HAP-1 (cell line): ENCODE results near the gene ASIP.
"Not testable (repeated sequence)": the region's sequence is repeated elsewhere in the genome, so short reads cannot be mapped to it uniquely, and the experiment has no call there.

Experiments
- DNase-seq, 2 experiments: peaks; one replicate each; pipeline ENCODE4 v3.0.0-alpha.2; 2016 to 2020; ENCODE audit warnings: low spot score in 2 of 2
- H3K27me3 ChIP-seq: fragments of 250-450 bp; sonication (Bioruptor Pico); 2 replicates; pipeline ENCODE4 v1.5.1; 2020; ENCODE audit warnings: low read depth, mild to moderate bottlenecking, moderate library complexity
- H3K36me3 ChIP-seq: fragments of 250-450 bp; sonication (Bioruptor Pico); replicated peaks from 2 replicates; pipeline ENCODE4 v1.5.1; 2020; ENCODE audit warnings: mild to moderate bottlenecking
- H3K4me1 ChIP-seq: fragments of 250-450 bp; sonication (Bioruptor Pico); 2 replicates; pipeline ENCODE4 v1.5.1; 2020; ENCODE audit warnings: mild to moderate bottlenecking
- H3K4me3 ChIP-seq: fragments of 250-450 bp; sonication (Bioruptor Pico); 2 replicates; pipeline ENCODE4 v1.5.1; 2020; ENCODE audit warnings: mild to moderate bottlenecking, moderate library complexity
- H3K9me3 ChIP-seq: fragments of 250-450 bp; sonication (Bioruptor Pico); 2 replicates; pipeline ENCODE4 v1.5.1; 2020; ENCODE audit warnings: mild to moderate bottlenecking, moderate library complexity
- in situ Hi-C: fragments of 300-500 bp; cut with MboI; formaldehyde crosslinking; loops from 3 replicates; pipeline ENCODE4 v1.14.3; 2020; ENCODE audit warnings: low sequenced_read_pairs, inconsistent platforms, mixed read lengths

The ASIP gene

DNA sequence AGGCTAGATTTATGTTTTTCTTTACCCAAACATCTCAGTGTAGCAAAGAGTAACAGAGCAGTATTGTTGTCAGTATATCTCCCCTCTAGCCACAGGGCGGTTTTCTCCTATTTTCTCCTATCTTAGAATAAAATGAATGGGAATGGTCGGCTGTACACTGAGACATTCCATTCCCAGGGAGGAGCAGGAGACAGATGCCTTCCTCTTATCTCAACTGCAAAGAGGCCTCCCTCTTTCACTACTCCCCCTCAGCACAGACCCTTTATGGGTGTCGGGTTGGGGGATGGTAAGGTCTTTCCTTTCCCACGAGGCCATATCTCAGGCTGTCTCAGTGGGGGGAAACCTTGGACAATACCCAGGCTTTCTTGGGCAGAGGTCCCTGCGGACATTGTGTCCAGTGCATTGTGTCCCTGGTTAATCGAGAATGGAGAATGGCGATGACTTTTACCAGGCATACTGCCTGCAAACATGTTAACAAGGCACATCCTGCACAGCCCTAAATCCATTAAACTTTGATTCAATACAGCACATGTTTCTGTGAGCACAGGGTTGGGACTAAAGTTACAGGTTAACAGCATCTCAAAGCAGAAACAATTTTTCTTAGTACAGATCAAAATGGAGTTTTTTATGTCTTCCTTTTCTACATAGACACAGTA is 11.3 kb downstream of the ASIP start:
- H3K27me3 ChIP-seq, H3K4me1 ChIP-seq, in situ Hi-C loops, H3K9me3 ChIP-seq, H3K4me3 ChIP-seq, DNase-seq, H3K36me3 ChIP-seq: not testable (repeated sequence)

DNA sequence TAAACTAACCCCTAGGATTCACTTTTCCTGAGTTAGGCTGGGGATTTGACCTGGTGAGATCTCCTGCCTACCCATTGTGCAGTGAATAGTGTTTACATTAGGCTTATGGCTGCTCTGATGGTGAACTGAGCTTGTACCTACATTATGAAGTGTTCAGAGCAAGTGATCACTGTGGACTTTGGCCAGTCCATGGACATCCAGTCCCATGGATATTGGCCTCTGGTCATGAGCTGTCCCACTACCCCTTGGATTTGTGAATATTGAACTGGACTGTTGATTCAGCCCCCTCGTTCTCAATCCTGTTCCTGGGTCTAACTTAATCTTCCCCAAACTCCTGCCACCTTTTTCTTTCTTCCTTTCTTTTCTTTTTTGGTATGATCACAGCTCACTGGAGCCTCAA is 13.8 kb downstream of the ASIP start:
- in situ Hi-C loops: no loop called here
- H3K4me3 ChIP-seq: no peak overlapping the region
- no peaks in the 10 kb centered on the region; the same call in 1 of the 2 replicates for H3K36me3 ChIP-seq
- no peaks in the 10 kb centered on the region for H3K4me1 ChIP-seq
- H3K27me3 ChIP-seq: no peaks in the 10 kb centered on the region
- no peaks in the 10 kb centered on the region for H3K9me3 ChIP-seq
- DNase-seq: no peak

GRCh38 chr20:34256629-34257124 is 15.5 kb downstream of the ASIP start:
- in situ Hi-C loops: no loop called here
- Histone ChIP-seq H3K27me3 (no peaks in the 10 kb centered on the region), H3K36me3 (no peaks in the 10 kb centered on the region; the same call in 1 of the 2 replicates)

DNA sequence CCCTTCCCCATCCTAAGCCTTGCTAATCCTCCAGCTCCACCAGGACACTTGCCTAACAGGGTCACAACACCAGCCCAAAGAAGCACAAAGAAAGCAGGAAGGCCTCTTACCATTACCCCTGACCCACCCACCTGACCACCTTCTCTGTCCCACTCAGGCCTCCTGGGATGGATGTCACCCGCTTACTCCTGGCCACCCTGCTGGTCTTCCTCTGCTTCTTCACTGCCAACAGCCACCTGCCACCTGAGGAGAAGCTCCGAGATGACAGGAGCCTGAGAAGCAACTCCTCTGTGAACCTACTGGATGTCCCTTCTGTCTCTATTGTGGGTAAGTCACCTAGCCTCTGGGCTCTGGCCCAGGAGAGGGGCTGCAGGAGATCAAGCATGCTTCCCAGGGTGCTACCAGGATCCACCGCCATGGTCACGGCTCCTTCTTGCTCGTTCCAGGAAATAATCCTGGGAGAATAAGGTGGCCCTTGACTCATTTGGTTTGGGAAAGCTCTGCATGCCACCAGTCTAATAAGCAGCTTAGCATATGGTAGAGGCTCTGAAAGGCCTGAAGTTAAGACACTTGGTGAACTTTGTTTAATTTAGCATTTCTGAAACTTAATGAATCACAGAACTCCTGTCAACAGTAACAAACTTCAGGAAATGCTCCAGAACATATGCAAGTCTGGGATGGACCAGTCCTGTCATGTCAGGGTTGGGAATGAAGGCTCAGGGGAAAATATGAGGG is 19.2 kb downstream of the ASIP start:
- in situ Hi-C loops: no loop called here
- H3K9me3 ChIP-seq: no peaks in the 10 kb centered on the region
- H3K27me3 ChIP-seq: no peaks in the 10 kb centered on the region
- no peaks in the 10 kb centered on the region for H3K4me1 ChIP-seq
- 0 out of 2 replicates have a peak, but pooled peaks cover 4% of the 10 kb centered on the region for H3K36me3 ChIP-seq
- DNase-seq: no peak
- H3K4me3 ChIP-seq: no peak overlapping the region

More at GRCh38 chr20:34256629-34257124, 15.5 kb downstream of the ASIP start:
- H3K9me3 ChIP-seq: no peaks in the 10 kb centered on the region
- H3K4me1 ChIP-seq: no peaks in the 10 kb centered on the region
- no peak for DNase-seq
- no peak overlapping the region for H3K4me3 ChIP-seq

DNA sequence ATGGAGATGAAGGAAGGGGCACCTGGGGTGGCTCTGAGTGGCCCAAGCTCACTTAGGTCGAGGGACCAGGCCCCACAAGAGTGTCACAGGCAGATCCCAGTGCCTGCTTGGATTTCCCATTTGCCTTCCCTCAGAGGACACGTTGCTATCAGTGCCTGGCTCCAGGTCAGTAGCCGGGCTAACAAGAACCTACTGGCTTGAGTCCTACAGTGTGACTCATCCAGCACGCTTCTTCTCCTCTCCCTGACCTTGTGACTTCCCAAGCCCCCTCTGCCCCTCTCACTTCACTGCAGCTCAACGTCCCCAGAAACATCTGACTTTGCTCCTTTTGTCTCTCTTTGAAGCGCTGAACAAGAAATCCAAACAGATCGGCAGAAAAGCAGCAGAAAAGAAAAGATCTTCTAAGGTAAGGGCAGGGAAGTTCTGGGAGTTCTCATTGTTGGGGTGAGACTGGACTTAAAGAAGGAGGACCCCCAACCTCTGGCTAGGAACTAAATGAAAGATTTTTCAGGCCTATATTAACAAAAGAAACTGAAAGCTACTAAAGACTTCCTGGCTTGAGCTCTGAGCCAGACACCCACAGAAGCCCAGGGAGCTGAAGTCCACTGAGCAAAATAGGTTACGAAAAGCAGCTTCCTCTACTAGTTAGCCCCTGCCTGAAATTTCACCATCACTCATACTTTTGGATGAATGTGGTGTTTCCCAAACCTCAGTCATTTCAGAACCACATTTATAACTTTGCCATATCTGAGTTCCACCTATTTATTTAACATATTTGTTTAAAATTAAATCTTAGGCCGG is 21.5 kb downstream of the ASIP start:
- H3K4me3 ChIP-seq: no peak overlapping the region
- no peaks in the 10 kb centered on the region for H3K4me1 ChIP-seq
- H3K9me3 ChIP-seq: no peaks in the 10 kb centered on the region
- no peaks in the 10 kb centered on the region for H3K27me3 ChIP-seq
- 0 out of 2 replicates have a peak, but pooled peaks cover 4% of the 10 kb centered on the region for H3K36me3 ChIP-seq
- in situ Hi-C loops: no loop called here
- no peak for DNase-seq

DNA sequence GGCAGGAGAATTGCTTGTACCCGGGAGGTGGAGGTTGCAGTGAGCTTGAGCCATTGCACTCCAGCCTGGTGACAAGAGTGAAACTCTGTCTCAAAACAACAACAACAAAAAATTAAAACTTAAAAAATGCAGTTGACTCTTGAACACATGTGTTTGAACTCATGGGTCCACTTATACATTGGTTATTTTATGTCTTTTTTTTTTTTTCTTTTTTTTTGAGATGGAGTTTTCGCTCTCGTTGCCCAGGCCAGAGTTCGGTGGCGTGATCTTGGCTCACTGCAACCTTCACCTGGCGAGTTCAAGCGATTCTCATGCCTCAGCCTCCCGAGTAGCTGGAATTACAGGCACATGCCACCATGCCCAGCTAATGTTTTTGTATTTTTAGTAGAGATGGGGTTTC is 22.2 kb downstream of the ASIP start:
- H3K4me1 ChIP-seq, H3K36me3 ChIP-seq, H3K4me3 ChIP-seq, in situ Hi-C loops, H3K27me3 ChIP-seq, DNase-seq, H3K9me3 ChIP-seq: not testable (repeated sequence)

GRCh38 chr20:34264141-34264540 is 22.9 kb downstream of the ASIP start:
- DNase-seq: no peak
- H3K36me3 ChIP-seq: 0 out of 2 replicates have a peak, but pooled peaks cover 4% of the 10 kb centered on the region
- no peak overlapping the region for H3K4me3 ChIP-seq
- no peaks in the 10 kb centered on the region for H3K27me3 ChIP-seq
- no peaks in the 10 kb centered on the region for H3K9me3 ChIP-seq
- H3K4me1 ChIP-seq: no peaks in the 10 kb centered on the region
- in situ Hi-C loops: no loop called here

GRCh38 chr20:34268145-34268544 is 26.9 kb downstream of the ASIP start:
- H3K27me3 ChIP-seq: no peaks in the 10 kb centered on the region
- in situ Hi-C loops: no loop called here
- H3K36me3 ChIP-seq: peaks cover 21% of the 10 kb centered on the region
- H3K4me1 ChIP-seq: no peaks in the 10 kb centered on the region
- no peak overlapping the region for H3K4me3 ChIP-seq
- no peaks in the 10 kb centered on the region for H3K9me3 ChIP-seq
- DNase-seq: no peak

DNA sequence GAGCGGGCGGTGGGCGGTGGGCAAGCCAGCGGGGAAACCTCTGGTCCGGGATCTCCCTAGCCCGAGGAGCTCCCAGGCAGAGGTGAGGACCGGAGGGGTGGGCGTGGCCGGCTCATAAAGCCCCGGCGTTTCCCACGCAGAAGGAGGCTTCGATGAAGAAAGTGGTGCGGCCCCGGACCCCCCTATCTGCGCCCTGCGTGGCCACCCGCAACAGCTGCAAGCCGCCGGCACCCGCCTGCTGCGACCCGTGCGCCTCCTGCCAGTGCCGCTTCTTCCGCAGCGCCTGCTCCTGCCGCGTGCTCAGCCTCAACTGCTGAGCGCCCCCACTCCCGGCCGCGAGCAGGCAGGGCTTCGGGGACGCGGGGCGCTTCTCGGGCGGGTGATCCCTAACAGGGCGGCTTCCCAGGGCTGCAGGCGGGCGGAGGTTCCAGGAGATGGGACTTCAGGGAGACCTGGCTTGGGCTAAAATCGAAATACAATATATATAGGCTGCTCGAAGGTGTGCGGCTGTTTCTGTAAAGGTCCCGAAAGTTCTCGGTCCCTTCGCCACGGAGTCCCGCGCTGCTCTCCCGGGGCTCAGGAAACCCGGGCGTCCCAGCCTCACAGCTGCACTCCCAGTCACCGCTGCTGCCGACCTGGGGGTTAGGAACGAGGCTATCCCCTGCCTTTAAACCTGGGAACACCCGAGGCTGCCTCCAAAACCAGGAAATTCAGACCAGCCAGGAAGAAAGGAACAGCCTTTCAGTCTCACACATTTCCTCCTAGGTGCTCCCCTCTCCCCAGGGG is 27.8 kb downstream of the ASIP start:
- Histone ChIP-seq H3K27me3 (no peaks in the 10 kb centered on the region), H3K9me3 (no peaks in the 10 kb centered on the region), H3K36me3 (peaks cover 21% of the 10 kb centered on the region), H3K4me1 (no peaks in the 10 kb centered on the region), H3K4me3 (no peak overlapping the region)
- in situ Hi-C loops: no loop called here
- no peak for DNase-seq

DNA sequence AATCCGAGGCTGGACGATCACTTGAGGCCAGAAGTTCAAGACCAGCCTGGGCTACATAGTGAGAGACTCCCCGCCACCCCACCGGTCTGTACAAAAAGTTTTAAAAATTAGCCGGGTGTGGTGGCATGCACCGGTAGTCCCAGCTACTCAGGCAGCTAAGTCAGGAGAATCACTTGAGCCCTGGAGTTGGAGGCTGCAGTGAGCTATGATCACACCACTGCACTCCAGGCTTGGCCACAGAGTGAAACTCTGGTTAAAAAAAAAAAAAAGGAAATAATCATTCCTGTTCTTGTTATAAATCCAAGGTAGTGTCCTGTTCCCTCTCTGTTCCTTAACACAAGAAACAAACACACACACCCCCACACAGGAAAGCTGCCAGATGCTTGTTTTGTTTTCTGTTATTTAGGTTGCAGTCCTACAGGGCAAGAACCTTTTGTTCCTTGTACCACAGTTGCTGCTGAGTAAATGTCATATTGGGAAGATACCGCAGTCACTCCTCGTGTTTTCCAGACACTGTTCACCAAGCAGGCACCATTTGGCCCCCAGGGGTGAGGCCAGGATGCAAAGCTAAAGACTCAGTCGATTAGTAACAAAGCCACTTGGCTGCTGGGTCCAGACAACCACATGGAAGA is 28.9 kb downstream of the ASIP start:
- no peak for DNase-seq
- in situ Hi-C loops: no loop called here
- H3K4me3 ChIP-seq: no peak overlapping the region
- H3K36me3 ChIP-seq: peaks cover 28% of the 10 kb centered on the region
- H3K27me3 ChIP-seq: no peaks in the 10 kb centered on the region
- no peaks in the 10 kb centered on the region for H3K4me1 ChIP-seq
- no peaks in the 10 kb centered on the region for H3K9me3 ChIP-seq

- Histone ChIP-seq H3K27me3 (no peaks in the 10 kb centered on the region), H3K36me3 (peaks cover 46% of the 10 kb centered on the region), H3K9me3 (no peaks in the 10 kb centered on the region), H3K4me1 (no peaks in the 10 kb centered on the region), H3K4me3 (no peak overlapping the region)
- in situ Hi-C loops: no loop called here
- DNase-seq: no peak
Observed at GRCh38 chr20:34271956-34272355, 30.7 kb downstream of the ASIP start.

- Histone ChIP-seq H3K36me3 (peaks cover 67% of the 10 kb centered on the region), H3K4me1 (no peaks in the 10 kb centered on the region), H3K27me3 (no peaks in the 10 kb centered on the region), H3K4me3 (no peak overlapping the region), H3K9me3 (no peaks in the 10 kb centered on the region)
- no peak for DNase-seq
- in situ Hi-C loops: no loop called here
Observed at GRCh38 chr20:34274694-34275093, 33.5 kb downstream of the ASIP start.

DNA sequence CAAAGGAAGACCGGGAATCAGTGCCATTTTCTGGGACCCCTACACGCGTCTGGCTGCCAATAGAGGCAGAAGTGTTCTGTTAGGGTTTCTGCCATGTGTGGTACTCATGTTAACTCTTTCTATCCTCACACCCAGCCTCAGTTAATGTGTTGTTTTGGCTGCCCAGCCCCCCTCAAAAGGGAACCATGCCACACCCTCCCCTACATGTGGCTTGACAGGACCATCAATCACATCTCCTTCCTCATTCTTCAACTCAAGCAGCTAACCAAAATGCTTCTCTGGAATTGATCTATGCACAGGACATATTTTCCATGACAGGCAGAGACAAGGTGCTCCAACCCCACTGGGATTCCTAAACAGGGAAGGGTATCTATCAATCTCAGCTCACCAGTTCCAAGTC is 40.0 kb downstream of the ASIP start:
- in situ Hi-C loops: no loop called here
- no peaks in the 10 kb centered on the region for H3K9me3 ChIP-seq
- H3K4me1 ChIP-seq: no peaks in the 10 kb centered on the region
- no peak for DNase-seq
- no peaks in the 10 kb centered on the region for H3K27me3 ChIP-seq
- peaks cover 94% of the 10 kb centered on the region for H3K36me3 ChIP-seq
- H3K4me3 ChIP-seq: no peak overlapping the region
